ENCODE data around the gene C1QTNF6. TPM values are rescaled to one million over a fixed set of nuclear protein-coding genes. Genes with fewer than 3 reads are reported as not detected.

The C1QTNF6 gene
- total and polyA plus RNA-seq, 2 donors (not counting 3 experiments of a cell fraction or from before 2014, with no cell fraction given), result 20.2 to 27.6 TPM

DNA sequence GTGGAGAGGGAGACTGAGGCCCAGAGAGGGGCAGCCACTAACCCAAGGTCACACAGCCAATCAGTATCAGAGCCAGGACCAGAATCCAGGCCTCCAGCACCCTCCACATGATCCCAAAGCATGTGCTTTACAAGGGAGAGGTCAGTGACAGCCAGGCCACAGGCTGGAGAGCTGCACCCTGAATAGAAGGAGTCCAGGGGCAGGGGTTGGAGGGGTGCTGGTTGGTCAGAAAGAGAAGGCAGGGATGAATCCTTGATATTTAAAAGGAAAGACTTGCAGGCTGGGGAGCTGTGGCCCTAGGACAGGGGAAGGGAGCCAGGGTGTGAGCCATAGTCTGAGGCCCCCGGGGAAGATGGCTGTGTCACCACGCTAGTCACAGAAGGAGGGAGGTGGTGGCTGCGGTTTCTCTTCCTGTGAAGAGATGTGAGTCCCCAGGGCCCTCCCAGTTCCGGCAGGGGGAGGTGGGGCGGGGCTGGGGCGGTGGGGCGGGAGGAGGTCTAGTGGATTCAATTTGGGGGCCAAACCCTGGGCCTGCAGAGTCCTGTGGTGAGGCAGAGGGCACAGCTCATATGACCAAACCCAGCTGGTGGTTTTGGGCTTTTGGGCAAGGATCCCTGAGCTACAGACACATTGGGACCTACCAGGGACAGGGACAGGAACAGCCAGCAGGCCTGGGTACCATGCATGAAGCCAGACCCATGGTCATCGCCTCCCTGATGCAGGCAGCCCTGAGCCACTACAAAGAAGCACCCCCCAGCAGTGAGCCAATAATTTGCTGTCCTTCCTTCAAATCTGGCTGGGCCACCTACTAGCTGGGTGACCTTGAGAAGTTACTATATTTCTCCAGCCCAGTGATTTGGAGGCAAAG, 42.0 kb upstream of the C1QTNF6 start:
- Histone ChIP-seq H3K36me3 (ENCODE audit: control insufficient read depth in 2 of 2, extremely low read depth in 1 of 2, insufficient read depth in 2 of 2, low read length in 2 of 2) (peaks cover 3 to 5% of the 10 kb centered on the region in 2 experiments), H3K27me3 (ENCODE audit: control insufficient read depth in 2 of 2, insufficient read depth in 2 of 2, low read length in 2 of 2) (no peaks in the 10 kb centered on the region), H3K9me3 (replicated peaks; ENCODE audit: control insufficient read depth, insufficient read depth, low read length) (no peaks in the 10 kb centered on the region), H3K4me2 (ENCODE audit: insufficient read depth, low read length) (peak overlapping the region; percentile 27), H2AFZ (ENCODE audit: low read depth, low read length) (no peak overlapping the region), H3K9me1 (replicated peaks; ENCODE audit: control insufficient read depth, extremely low read depth, insufficient read depth, low read length) (no peaks in the 10 kb centered on the region), H3K9ac (replicated peaks; ENCODE audit: extremely low read depth, insufficient read depth, low read length) (no peak overlapping the region), H3K4me3 (replicated peaks in 1 of 3; ENCODE audit: insufficient read depth in 1 of 3, low read depth in 1 of 3, low read length in 3 of 3) (no peak overlapping the region), H3K4me1 (ENCODE audit: control insufficient read depth, extremely low read depth, insufficient read depth, low read length) (peaks cover 27% of the 10 kb centered on the region), H3K79me2 (ENCODE audit: control insufficient read depth, insufficient read depth, low read length) (no peaks in the 10 kb centered on the region), H4K20me1 (replicated peaks; ENCODE audit: control insufficient read depth, extremely low read depth, insufficient read depth, low read length) (no peaks in the 10 kb centered on the region), H3K27ac (ENCODE audit: insufficient read depth, low read depth, low read length) (peak overlapping the region; percentile 57)
- TF ChIP-seq JUN (IDR thresholded peaks at IDR 0.05; ENCODE audit: borderline replicate concordance, insufficient read depth, insufficient read length, low read depth), result no peak
- TF ChIP-seq MYC (IDR thresholded peaks at IDR 0.05; ENCODE audit: low read depth, low read length), result no peak
- no peak for TF ChIP-seq MAX (IDR thresholded peaks at IDR 0.05; ENCODE audit: insufficient read depth, insufficient read length)
- TF ChIP-seq POLR2A (IDR thresholded peaks at IDR 0.05; ENCODE audit: low read depth, low read length), result no peak
- no peak for TF ChIP-seq FOS (IDR thresholded peaks at IDR 0.05; ENCODE audit: borderline replicate concordance, insufficient read depth, low read length)
- ChIA-PET POLR2A (no interaction called here), CTCF (interaction anchor here (1.0 to 4.7 kb wide), 8 partner anchors 7 to 33 kb away, joined by 3 to 45 read pairs (median 4); no protein-coding TSS in a partner anchor)
- dilution Hi-C loops (cut with MboI; ENCODE audit: extremely low pct_ligation_motif_present, low sequenced_read_pairs), result no loop called here
- no peak for DNase-seq (ENCODE audit: low read depth, low spot score)
- FAIRE-seq, result peak; percentile 4
- intact Hi-C loops (cut with micrococcal nuclease), result no loop called here
- BruUV-seq (replicated peaks), result no TSS peak

All from endothelial cell of umbilical vein (primary cell).